Lung (tissue), 12 donors: Measurements from ENCODE around the gene TNFAIP3. TPM values are rescaled to one million over a fixed set of nuclear protein-coding genes. Genes with fewer than 3 reads are reported as not detected.
"Not testable (repeated sequence)": the region's sequence is repeated elsewhere in the genome, so short reads cannot be mapped to it uniquely, and the experiment has no call there.

Source experiments
- ATAC-seq: fragments of 200-7000 bp; cut with Tn5 transposase; one replicate; pipeline ENCODE4 v1.9.1; 2020; ENCODE audit warnings: moderate number of reproducible peaks; ENCODE audit not compliant: insufficient read depth, low FRiP score
- DNase-seq, 3 donors: peaks; one replicate each; pipeline ENCODE4 v3.0.0-alpha.2; 2013 to 2017
- H3K27ac ChIP-seq, 2 donors: one replicate each; pipeline ENCODE4 v1.5.1; 2013; ENCODE audit warnings: mild to moderate bottlenecking in 2 of 2, moderate library complexity in 2 of 2, control low read depth in 1 of 2, inconsistent platforms in 1 of 2, low read depth in 1 of 2, low read length in 1 of 2
- H3K27me3 ChIP-seq, 3 donors: one replicate each; pipeline ENCODE4 v1.5.1; 2013; ENCODE audit warnings: low read length in 2 of 3; ENCODE audit not compliant: control insufficient read depth in 3 of 3, insufficient read depth in 3 of 3
- H3K36me3 ChIP-seq, 4 donors: one replicate each; pipeline ENCODE4 v1.5.1; 2013; ENCODE audit warnings: low read length in 4 of 4, mild to moderate bottlenecking in 1 of 4, moderate library complexity in 1 of 4; ENCODE audit not compliant: control insufficient read depth in 4 of 4, insufficient read depth in 4 of 4
- H3K4me1 ChIP-seq, 5 donors: one replicate each; pipeline ENCODE4 v1.5.1; 2013; ENCODE audit warnings: low read length in 5 of 5, mild to moderate bottlenecking in 2 of 5, moderate library complexity in 1 of 5; ENCODE audit not compliant: control insufficient read depth in 5 of 5, insufficient read depth in 5 of 5
- H3K4me3 ChIP-seq: one replicate; pipeline ENCODE4 v1.5.1; 2013; ENCODE audit warnings: mild to moderate bottlenecking, control low read depth, moderate library complexity
- H3K9ac ChIP-seq, 2 donors: one replicate each; pipeline ENCODE4 v1.5.1; 2013; ENCODE audit warnings: low read length in 2 of 2, control low read depth in 1 of 2; ENCODE audit not compliant: insufficient read depth in 1 of 2
- H3K9me3 ChIP-seq, 4 donors: one replicate each; pipeline ENCODE4 v1.5.1; 2013; ENCODE audit warnings: low read length in 3 of 4, mild to moderate bottlenecking in 1 of 4, moderate library complexity in 1 of 4; ENCODE audit not compliant: control insufficient read depth in 4 of 4, insufficient read depth in 3 of 4
- CTCF ChIP-seq: IDR thresholded peaks from 2 replicates; pipeline ENCODE4 v1.5.1; 2012; ENCODE audit warnings: mild to moderate bottlenecking; ENCODE audit errors: control extremely low read depth, extremely low read depth
- WGBS, 2 donors: extraction: QIAGEN DNeasy Blood & Tissue Kit; methylation state at CpG; one replicate each; pipeline ENCODE4 v1.1.7; 2013; 5-methylcytosine and 5-hydroxymethylcytosine counted together
- polyA plus RNA-seq, 2 donors: library from polyadenylated mRNA; stranded (reverse); fragments of 200-250 nt; gene quantifications; one replicate each; pipeline ENCODE4 v1.2.1, GENCODE V29; 2013
- total RNA-seq, 2 donors: library from RNA; depleted of rRNA in 1 of 2; stranded (reverse); fragments of >200 nt in 1 of 2; gene quantifications; one replicate each; pipeline ENCODE4 v1.2.1, GENCODE V29; 2014 to 2021
- donor health status: control.
- donor health status: control.
- donor health status: Bipolar disorder and iron deficiency.
- donor health status: healthy.
- donor health status: DM: yes; HTN: yes; CAD: no.

TNFAIP3 gene
- total and polyA plus RNA-seq, 4 donors: 13.4 to 396 (median 87.5) TPM

GRCh38 chr6:137832110-137832509, 34.9 kb upstream of the TNFAIP3 start:
- Histone ChIP-seq H3K4me1 (no peaks in the 10 kb centered on the region), H3K4me3 (no peak overlapping the region), H3K9me3 (no peaks in the 10 kb centered on the region), H3K27ac (no peak overlapping the region), H3K36me3 (no peaks in the 10 kb centered on the region), H3K9ac (no peak overlapping the region), H3K27me3 (no peaks in the 10 kb centered on the region)
- DNase-seq: no peak
- 62 to 77% methylated on average over 3 of the region's 3 CpGs for WGBS, 2 donors
- no peak for TF ChIP-seq CTCF
- ATAC-seq: no peak

GRCh38 chr6:137834508-137834907, 32.6 kb upstream of the TNFAIP3 start:
- Histone ChIP-seq H3K9me3 (no peaks in the 10 kb centered on the region), H3K4me1 (no peaks in the 10 kb centered on the region), H3K27me3 (no peaks in the 10 kb centered on the region), H3K4me3 (no peak overlapping the region), H3K9ac (no peak overlapping the region), H3K27ac (no peak overlapping the region), H3K36me3 (no peaks in the 10 kb centered on the region)
- ATAC-seq (no peak), DNase-seq (no peak)
- WGBS, 2 donors: 93 to 96% methylated on average over 3 of the region's 3 CpGs
- no peak for TF ChIP-seq CTCF

GRCh38 chr6:137836788-137837187, 30.3 kb upstream of the TNFAIP3 start:
- H3K27ac ChIP-seq: no peak overlapping the region
- no peak overlapping the region for H3K9ac ChIP-seq
- no peaks in the 10 kb centered on the region for H3K27me3 ChIP-seq
- no peak overlapping the region for H3K4me3 ChIP-seq
- TF ChIP-seq CTCF: no peak
- H3K4me1 ChIP-seq: no peaks in the 10 kb centered on the region
- DNase-seq (no peak), ATAC-seq (no peak)
- 63% methylated on average over 3 of the region's 3 CpGs for WGBS, 2 donors
- peaks cover 0 to 2% (median 0%) of the 10 kb centered on the region in 4 donors for H3K9me3 ChIP-seq
- H3K36me3 ChIP-seq: no peaks in the 10 kb centered on the region

- H3K27me3 ChIP-seq, H3K9ac ChIP-seq, H3K9me3 ChIP-seq, H3K36me3 ChIP-seq, DNase-seq, H3K4me3 ChIP-seq, H3K27ac ChIP-seq, ATAC-seq, H3K4me1 ChIP-seq: not testable (repeated sequence)
- WGBS, 2 donors: 70 to 90% methylated on average over 2 of the region's 2 CpGs
These were observed 29.0 kb upstream of the TNFAIP3 start for GRCh38 chr6:137838090-137838489.

GRCh38 chr6:137838597-137838996, 28.5 kb upstream of the TNFAIP3 start:
- H3K27me3 ChIP-seq, H3K4me3 ChIP-seq, H3K36me3 ChIP-seq, DNase-seq, H3K9me3 ChIP-seq, H3K27ac ChIP-seq, H3K4me1 ChIP-seq, H3K9ac ChIP-seq, ATAC-seq: not testable (repeated sequence)
- 82 to 96% methylated on average over 5 of the region's 5 CpGs for WGBS, 2 donors
